NT2/D1 (cell line): ENCODE measurements around the gene GNG12.
"Not testable (repeated sequence)": the region's sequence is repeated elsewhere in the genome, so short reads cannot be mapped to it uniquely, and the experiment has no call there.

Experiments
- DNase-seq: peaks from one replicate; pipeline ENCODE4 v3.0.0-alpha.2; 2011; ENCODE audit warnings: low read depth, low spot score
- H3K27me3 ChIP-seq: 2 replicates; pipeline ENCODE4 v1.6.0; 2011; ENCODE audit warnings: mild to moderate bottlenecking; ENCODE audit not compliant: insufficient read length, insufficient read depth
- H3K36me3 ChIP-seq: 2 replicates; pipeline ENCODE4 v1.6.1; 2011; ENCODE audit warnings: mild to moderate bottlenecking, low read length, mixed read lengths; ENCODE audit not compliant: insufficient read depth, insufficient read length
- H3K4me1 ChIP-seq: 2 replicates; pipeline ENCODE4 v1.5.1; 2011; ENCODE audit not compliant: insufficient read depth, insufficient read length
- H3K4me3 ChIP-seq: 2 replicates; pipeline ENCODE4 v1.5.1; 2011; ENCODE audit warnings: low read depth; ENCODE audit not compliant: insufficient read length
- H3K9ac ChIP-seq: 2 replicates; pipeline ENCODE4 v1.6.0; 2011; ENCODE audit warnings: low read depth; ENCODE audit not compliant: insufficient read length
- H3K9me3 ChIP-seq: 2 replicates; pipeline ENCODE4 v1.5.1; 2011; ENCODE audit warnings: mild to moderate bottlenecking, low read length; ENCODE audit not compliant: insufficient read depth
- SUZ12 ChIP-seq: IDR thresholded peaks from 2 replicates; pipeline ENCODE4 v1.6.1; 2011; ENCODE audit not compliant: insufficient read length, insufficient read depth; ENCODE audit errors: extremely low read depth
- YY1 ChIP-seq: IDR thresholded peaks from 2 replicates; pipeline ENCODE4 v1.6.1; 2011; ENCODE audit not compliant: insufficient read length, insufficient read depth
- ZNF274 ChIP-seq: IDR thresholded peaks from 2 replicates; pipeline ENCODE4 v1.6.1; 2011; ENCODE audit warnings: mild to moderate bottlenecking, low read depth, low read length

The GNG12 gene

GRCh38 chr1:67731322-67731721 lies 101.9 kb downstream of the GNG12 start:
- no peak overlapping the region for H3K9ac ChIP-seq
- H3K4me1 ChIP-seq, result peaks cover 10% of the 10 kb centered on the region
- no peak for DNase-seq

GRCh38 chr1:67730312-67730711 lies 103.0 kb downstream of the GNG12 start:
- H3K4me3 ChIP-seq, H3K9ac ChIP-seq, DNase-seq, H3K27me3 ChIP-seq, H3K9me3 ChIP-seq, H3K4me1 ChIP-seq, H3K36me3 ChIP-seq: not testable (repeated sequence)

More at GRCh38 chr1:67731322-67731721, 101.9 kb downstream of the GNG12 start:
- TF ChIP-seq ZNF274, result no peak
- Histone ChIP-seq H3K9me3 (no peaks in the 10 kb centered on the region), H3K36me3 (no peaks in the 10 kb centered on the region), H3K4me3 (no peak overlapping the region), H3K27me3 (no peaks in the 10 kb centered on the region)

- H3K4me1 ChIP-seq, result peaks cover 7% of the 10 kb centered on the region
- DNase-seq, result no peak
- H3K27me3 ChIP-seq, result no peaks in the 10 kb centered on the region
- H3K9ac ChIP-seq, result no peak overlapping the region
- H3K9me3 ChIP-seq, result no peaks in the 10 kb centered on the region
- no peaks in the 10 kb centered on the region for H3K36me3 ChIP-seq
- no peak overlapping the region for H3K4me3 ChIP-seq
- TF ChIP-seq SUZ12 (no peak), ZNF274 (no peak), YY1 (no peak)
Measured at GRCh38 chr1:67729872-67730271, 103.4 kb downstream of the GNG12 start.

GRCh38 chr1:67726224-67726623 lies 107.0 kb downstream of the GNG12 start:
- TF ChIP-seq YY1, result no peak
- TF ChIP-seq SUZ12, result no peak
- no peak for TF ChIP-seq ZNF274
- Histone ChIP-seq H3K9me3 (no peaks in the 10 kb centered on the region), H3K9ac (no peak overlapping the region), H3K27me3 (no peaks in the 10 kb centered on the region), H3K4me1 (no peaks in the 10 kb centered on the region), H3K4me3 (no peak overlapping the region), H3K36me3 (no peaks in the 10 kb centered on the region)
- no peak for DNase-seq

GRCh38 chr1:67724928-67725560 lies 108.2 kb downstream of the GNG12 start:
- DNase-seq, result no peak
- Histone ChIP-seq H3K9ac (no peak overlapping the region), H3K36me3 (no peaks in the 10 kb centered on the region), H3K4me3 (no peak overlapping the region), H3K9me3 (no peaks in the 10 kb centered on the region), H3K4me1 (no peaks in the 10 kb centered on the region), H3K27me3 (no peaks in the 10 kb centered on the region)
- no peak for TF ChIP-seq ZNF274
- TF ChIP-seq SUZ12, result no peak
- TF ChIP-seq YY1, result no peak

- DNase-seq, result no peak
- Histone ChIP-seq H3K4me1 (no peaks in the 10 kb centered on the region), H3K4me3 (no peak overlapping the region), H3K36me3 (no peaks in the 10 kb centered on the region), H3K9me3 (no peaks in the 10 kb centered on the region), H3K27me3 (no peaks in the 10 kb centered on the region), H3K9ac (no peak overlapping the region)
- TF ChIP-seq SUZ12, result no peak
- TF ChIP-seq YY1, result no peak
- no peak for TF ChIP-seq ZNF274
Measured at GRCh38 chr1:67723620-67724019, 109.6 kb downstream of the GNG12 start.

- H3K4me1 ChIP-seq, result no peaks in the 10 kb centered on the region
- H3K9ac ChIP-seq, result no peak overlapping the region
Measured at GRCh38 chr1:67723126-67723525, 110.1 kb downstream of the GNG12 start.

GRCh38 chr1:67722292-67722944 lies 110.8 kb downstream of the GNG12 start:
- DNase-seq, result no peak
- no peaks in the 10 kb centered on the region for H3K27me3 ChIP-seq
- H3K9me3 ChIP-seq, result no peaks in the 10 kb centered on the region
- TF ChIP-seq YY1 (no peak), SUZ12 (no peak), ZNF274 (no peak)
- no peaks in the 10 kb centered on the region for H3K36me3 ChIP-seq
- no peaks in the 10 kb centered on the region for H3K4me1 ChIP-seq
- no peak overlapping the region for H3K4me3 ChIP-seq
- no peak overlapping the region for H3K9ac ChIP-seq

More at GRCh38 chr1:67723126-67723525, 110.1 kb downstream of the GNG12 start:
- no peaks in the 10 kb centered on the region for H3K27me3 ChIP-seq
- H3K36me3 ChIP-seq, result no peaks in the 10 kb centered on the region
- TF ChIP-seq YY1 (no peak), ZNF274 (no peak)
- no peak for DNase-seq
- no peaks in the 10 kb centered on the region for H3K9me3 ChIP-seq
- H3K4me3 ChIP-seq, result no peak overlapping the region
